ENCODE data around the gene REC114. TPM values are rescaled to one million over a fixed set of nuclear protein-coding genes. Genes with fewer than 3 reads are reported as not detected.
"Not testable (repeated sequence)": the region's sequence is repeated elsewhere in the genome, so short reads cannot be mapped to it uniquely, and the experiment has no call there.

Gene REC114
- total RNA-seq, 2 experiments from 2014 or later = not detected

DNA sequence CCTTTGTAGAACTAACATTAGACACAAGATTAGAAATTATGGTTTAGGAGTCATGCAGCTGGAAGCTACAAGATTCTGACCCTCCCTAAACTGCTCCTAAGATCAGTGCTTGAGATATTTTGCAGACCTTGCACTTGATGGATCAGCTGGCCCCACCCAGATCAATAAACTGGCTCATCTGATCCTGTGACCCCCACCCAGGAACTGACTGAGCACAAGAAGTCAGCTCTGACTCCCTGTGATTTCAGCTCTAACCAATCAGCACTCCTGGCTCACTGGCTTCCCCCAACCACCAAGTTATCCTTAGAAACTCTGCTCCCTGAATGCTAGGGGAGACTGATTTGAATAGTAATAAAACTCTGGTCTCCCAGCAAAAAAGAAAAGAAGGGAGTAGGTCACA, 134.6 kb downstream of the REC114 start:
- peaks cover 29% of the 10 kb centered on the region for H3K36me3 Mint-ChIP-seq
- H3K4me3 Mint-ChIP-seq; DNase-seq; ATAC-seq; H3K27ac Mint-ChIP-seq; CTCF ChIA-PET; H3K27me3 Mint-ChIP-seq; H3K9me3 Mint-ChIP-seq (ENCODE audit: low read depth): not testable (repeated sequence)
- peaks cover 38% of the 10 kb centered on the region for H3K4me1 Mint-ChIP-seq

DNA sequence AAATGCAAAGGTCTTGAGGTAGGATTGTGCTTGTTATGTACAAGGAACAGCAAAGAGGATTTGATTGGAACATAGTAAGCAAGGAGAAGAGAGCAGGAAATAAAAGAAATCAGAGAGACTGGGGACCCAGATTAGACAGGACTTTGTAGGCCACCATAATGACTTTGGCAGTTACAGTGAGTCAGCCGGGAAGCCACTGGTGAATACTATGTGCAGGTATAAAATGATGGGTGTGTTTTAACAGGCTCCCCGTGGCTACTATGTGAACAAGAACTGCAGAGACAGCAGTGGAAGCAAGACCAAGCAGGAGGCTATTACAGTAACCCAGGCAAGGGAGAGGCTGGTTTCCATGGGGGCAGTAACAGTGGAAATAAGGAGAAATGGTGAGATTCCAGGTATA, 135.1 kb downstream of the REC114 start:
- CTCF ChIA-PET = no interaction called here
- Mint-ChIP-seq H3K4me3 (no peak overlapping the region), H3K4me1 (peaks cover 38% of the 10 kb centered on the region), H3K9me3 (ENCODE audit: low read depth) (no peaks in the 10 kb centered on the region), H3K36me3 (peaks cover 30% of the 10 kb centered on the region), H3K27me3 (no peaks in the 10 kb centered on the region), H3K27ac (no peak overlapping the region)
- ATAC-seq = no peak
- no peak for DNase-seq

DNA sequence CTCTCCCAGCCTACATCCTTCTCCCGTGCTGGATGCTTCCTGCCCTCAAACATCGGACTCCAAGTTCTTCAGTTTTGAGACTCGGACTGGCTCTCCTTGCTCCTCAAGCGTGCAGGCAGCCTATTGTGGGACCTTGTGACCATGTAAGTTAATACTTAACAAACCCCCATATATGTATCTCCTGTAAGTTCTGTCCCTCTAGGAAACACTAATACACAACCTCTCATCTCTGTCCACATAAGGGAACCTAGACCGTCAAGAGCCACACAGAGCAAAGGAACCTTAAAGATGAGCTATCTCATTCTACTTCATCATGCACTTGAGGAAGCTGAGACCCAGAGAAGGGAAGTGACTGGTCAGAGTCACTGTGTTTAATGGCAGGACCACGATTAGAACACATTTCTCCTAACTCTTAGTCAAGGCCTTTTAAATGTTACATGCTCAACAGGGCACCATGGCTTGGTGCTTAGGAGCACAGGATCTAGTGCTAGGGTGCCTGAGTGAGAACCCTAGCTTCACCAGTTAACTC, 140.0 kb downstream of the REC114 start:
- peak overlapping the region; percentile 75 for H3K27ac Mint-ChIP-seq
- H3K4me1 Mint-ChIP-seq = peaks cover 56% of the 10 kb centered on the region
- ATAC-seq (no peak), DNase-seq (no peak)
- no peaks in the 10 kb centered on the region for H3K9me3 Mint-ChIP-seq (ENCODE audit: low read depth)
- H3K4me3 Mint-ChIP-seq = no peak overlapping the region
- CTCF ChIA-PET = interaction anchor here (1.0 to 2.0 kb wide), 5 partner anchors 13 to 116 kb away, joined by 3 to 11 read pairs (median 3); no protein-coding TSS in a partner anchor
- H3K27me3 Mint-ChIP-seq = no peaks in the 10 kb centered on the region
- peaks cover 38% of the 10 kb centered on the region for H3K36me3 Mint-ChIP-seq

DNA sequence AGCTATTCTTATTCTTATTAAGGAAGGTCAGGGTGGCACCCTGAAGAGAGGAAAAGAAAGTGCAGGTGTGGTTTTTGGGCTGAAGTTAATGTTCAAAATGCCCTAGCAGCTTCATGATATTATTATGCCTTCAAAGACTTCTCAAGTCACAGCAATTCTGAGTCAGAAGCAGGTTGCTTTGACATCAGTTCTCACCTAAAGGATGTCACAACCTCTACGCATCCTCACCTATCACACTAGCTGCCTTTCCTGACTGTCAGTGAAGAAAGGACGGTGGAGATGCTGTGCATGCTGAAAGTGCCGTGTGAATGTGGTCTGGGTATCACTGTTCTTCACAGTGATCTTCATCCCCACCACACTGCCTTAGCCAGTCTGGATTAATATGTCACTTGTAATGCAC, 140.6 kb downstream of the REC114 start:
- Mint-ChIP-seq H3K4me3 (no peak overlapping the region), H3K9me3 (ENCODE audit: low read depth) (no peaks in the 10 kb centered on the region), H3K36me3 (peaks cover 37% of the 10 kb centered on the region), H3K4me1 (peaks cover 53% of the 10 kb centered on the region), H3K27ac (peak overlapping the region; percentile 75), H3K27me3 (no peaks in the 10 kb centered on the region)
- CTCF ChIA-PET = interaction anchor here (1.0 to 2.0 kb wide), 5 partner anchors 14 to 116 kb away, joined by 3 to 11 read pairs (median 3); no protein-coding TSS in a partner anchor
- peak; percentile 58 for DNase-seq
- ATAC-seq = peak; percentile 70

DNA sequence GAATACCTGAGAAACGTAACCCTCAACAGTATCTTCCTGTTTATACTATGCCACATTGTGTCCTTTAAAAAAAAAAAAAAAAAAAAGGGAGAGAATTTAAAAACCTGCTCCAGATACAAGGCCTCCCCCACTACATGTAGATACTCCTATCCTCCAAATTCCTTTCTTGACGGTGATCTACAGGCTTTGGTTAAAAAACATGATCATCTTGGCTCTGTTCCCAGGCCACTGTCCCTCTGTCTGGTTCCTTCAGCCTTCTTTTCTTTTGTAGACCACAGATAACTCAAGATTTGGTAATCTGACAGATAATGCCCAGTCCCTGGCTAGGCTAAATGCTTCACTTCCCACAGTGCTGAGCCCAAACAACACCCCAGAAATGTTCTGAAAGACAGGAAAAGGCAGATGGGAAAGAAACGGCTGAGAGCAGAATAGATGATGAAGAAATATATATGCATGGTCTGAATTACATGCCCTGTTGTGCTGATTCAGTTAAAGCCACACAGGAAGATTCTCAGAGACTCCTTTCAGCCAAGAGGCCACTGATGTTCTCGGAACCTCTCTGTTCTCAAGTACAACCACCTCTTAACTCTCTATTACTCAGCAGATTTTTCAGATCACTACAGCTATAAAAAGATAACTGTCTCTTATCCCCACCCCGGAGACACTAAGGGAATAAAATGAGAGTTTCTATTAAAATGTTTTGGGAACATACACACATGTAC, 141.9 kb downstream of the REC114 start:
- H3K36me3 Mint-ChIP-seq = peaks cover 40% of the 10 kb centered on the region
- DNase-seq = no peak
- H3K9me3 Mint-ChIP-seq (ENCODE audit: low read depth) = no peaks in the 10 kb centered on the region
- peaks cover 56% of the 10 kb centered on the region for H3K4me1 Mint-ChIP-seq
- peak overlapping the region; percentile 2 for H3K4me3 Mint-ChIP-seq
- CTCF ChIA-PET = interaction anchor here (1.0 kb wide), 1 partner anchor 51 kb away, joined by 4 read pairs; no protein-coding TSS in a partner anchor
- peak; percentile 64 for ATAC-seq
- no peaks in the 10 kb centered on the region for H3K27me3 Mint-ChIP-seq
- peak overlapping the region; percentile 75 for H3K27ac Mint-ChIP-seq

DNA sequence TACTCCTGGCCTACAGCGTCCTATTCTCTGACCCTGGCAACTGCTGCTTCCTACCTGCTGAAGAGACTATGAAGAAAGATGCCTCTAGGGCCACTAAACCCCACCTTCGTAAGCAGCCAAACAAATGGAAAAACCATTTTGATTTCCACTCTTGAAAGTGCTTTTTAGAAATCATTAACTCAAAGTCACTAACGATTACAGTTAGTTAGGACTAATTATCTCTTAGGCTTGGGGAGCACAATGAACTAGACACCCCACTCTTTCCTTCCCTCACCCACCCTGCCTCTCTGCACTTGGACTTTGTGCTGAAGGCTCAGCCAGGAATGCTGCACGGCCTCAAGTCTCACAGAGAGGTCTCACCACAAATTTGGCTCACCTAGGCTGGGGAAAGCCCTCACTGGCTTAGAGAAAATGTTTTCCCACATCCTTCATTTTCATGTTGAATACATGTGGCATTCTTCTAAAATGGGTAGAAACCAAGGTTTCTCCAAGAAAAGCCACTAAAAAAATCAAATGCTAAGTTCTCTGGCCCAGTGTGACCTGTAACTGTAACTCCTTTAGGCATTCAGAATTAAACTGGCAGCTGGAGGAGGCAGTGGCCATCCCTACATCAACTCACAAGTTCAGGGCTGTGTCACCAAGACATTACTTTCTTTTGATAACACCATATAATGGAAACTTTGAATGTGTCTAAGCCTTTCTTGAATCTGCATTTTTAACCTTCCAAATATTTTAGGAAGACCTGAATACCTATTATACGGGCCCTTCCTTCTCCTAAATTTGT, 143.1 kb downstream of the REC114 start:
- DNase-seq = no peak
- peaks cover 56% of the 10 kb centered on the region for H3K4me1 Mint-ChIP-seq
- H3K9me3 Mint-ChIP-seq (ENCODE audit: low read depth) = no peaks in the 10 kb centered on the region
- no peaks in the 10 kb centered on the region for H3K27me3 Mint-ChIP-seq
- H3K36me3 Mint-ChIP-seq = peaks cover 38% of the 10 kb centered on the region
- no peak overlapping the region for H3K4me3 Mint-ChIP-seq
- peak overlapping the region; percentile 75 for H3K27ac Mint-ChIP-seq
- CTCF ChIA-PET = interaction anchor here (1.0 to 2.0 kb wide), 4 partner anchors 16 to 118 kb away, joined by 3 to 8 read pairs (median 4); no protein-coding TSS in a partner anchor
- peak; percentile 38 for ATAC-seq

DNA sequence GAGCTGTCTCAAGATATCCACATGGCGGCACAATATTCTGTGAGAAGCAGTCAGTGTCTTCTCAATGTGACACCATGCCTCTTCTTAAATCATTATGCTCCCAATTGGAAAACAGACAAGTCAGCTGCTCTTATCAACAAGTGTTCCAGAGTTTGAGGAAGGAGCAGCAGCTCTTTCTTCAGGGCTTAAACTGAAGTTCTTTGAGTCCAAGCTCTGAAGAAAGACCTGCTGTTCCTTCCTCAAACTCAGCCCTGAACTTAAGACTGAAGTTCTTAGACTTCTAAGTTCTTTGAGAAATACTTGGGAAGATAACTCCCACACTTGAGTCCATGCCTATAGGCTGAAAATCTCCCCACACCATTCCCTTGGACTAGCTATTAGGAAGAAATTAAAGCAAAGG, 146.8 kb downstream of the REC114 start:
- Mint-ChIP-seq H3K27ac (no peak overlapping the region), H3K36me3 (peaks cover 36% of the 10 kb centered on the region), H3K4me3 (no peak overlapping the region), H3K27me3 (no peaks in the 10 kb centered on the region), H3K9me3 (ENCODE audit: low read depth) (no peaks in the 10 kb centered on the region), H3K4me1 (peaks cover 40% of the 10 kb centered on the region)
- ATAC-seq (no peak), DNase-seq (no peak)
- CTCF ChIA-PET = interaction anchor here (1.5 to 2.1 kb wide), 2 partner anchors 47 to 116 kb away, joined by 3 to 9 read pairs; no protein-coding TSS in a partner anchor

DNA sequence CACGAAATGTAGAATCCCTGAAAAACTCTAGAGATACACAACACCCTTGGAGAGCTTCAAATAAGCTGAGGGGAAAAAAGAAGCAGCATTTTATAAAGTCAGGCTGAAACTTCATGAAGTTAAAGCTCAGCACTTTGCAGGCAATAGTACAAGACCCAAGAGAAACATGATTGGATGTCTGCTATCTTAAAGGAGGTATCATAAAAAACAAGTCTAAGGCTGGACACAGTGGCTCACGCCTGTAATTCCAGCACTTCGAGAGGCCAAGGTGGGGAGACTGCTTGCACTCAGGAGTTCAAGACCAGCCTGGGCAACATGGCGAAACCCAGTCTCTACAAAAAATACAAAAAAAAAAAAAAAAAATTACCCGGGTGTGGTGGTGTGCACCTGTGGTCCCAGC, 147.3 kb downstream of the REC114 start:
- CTCF ChIA-PET = interaction anchor here (1.5 to 2.1 kb wide), 2 partner anchors 46 to 115 kb away, joined by 3 to 9 read pairs; no protein-coding TSS in a partner anchor
- Mint-ChIP-seq H3K4me1 (peaks cover 36% of the 10 kb centered on the region), H3K9me3 (ENCODE audit: low read depth) (no peaks in the 10 kb centered on the region), H3K27ac (no peak overlapping the region), H3K36me3 (peaks cover 36% of the 10 kb centered on the region), H3K4me3 (no peak overlapping the region), H3K27me3 (no peaks in the 10 kb centered on the region)
- no peak for DNase-seq
- ATAC-seq = no peak

DNA sequence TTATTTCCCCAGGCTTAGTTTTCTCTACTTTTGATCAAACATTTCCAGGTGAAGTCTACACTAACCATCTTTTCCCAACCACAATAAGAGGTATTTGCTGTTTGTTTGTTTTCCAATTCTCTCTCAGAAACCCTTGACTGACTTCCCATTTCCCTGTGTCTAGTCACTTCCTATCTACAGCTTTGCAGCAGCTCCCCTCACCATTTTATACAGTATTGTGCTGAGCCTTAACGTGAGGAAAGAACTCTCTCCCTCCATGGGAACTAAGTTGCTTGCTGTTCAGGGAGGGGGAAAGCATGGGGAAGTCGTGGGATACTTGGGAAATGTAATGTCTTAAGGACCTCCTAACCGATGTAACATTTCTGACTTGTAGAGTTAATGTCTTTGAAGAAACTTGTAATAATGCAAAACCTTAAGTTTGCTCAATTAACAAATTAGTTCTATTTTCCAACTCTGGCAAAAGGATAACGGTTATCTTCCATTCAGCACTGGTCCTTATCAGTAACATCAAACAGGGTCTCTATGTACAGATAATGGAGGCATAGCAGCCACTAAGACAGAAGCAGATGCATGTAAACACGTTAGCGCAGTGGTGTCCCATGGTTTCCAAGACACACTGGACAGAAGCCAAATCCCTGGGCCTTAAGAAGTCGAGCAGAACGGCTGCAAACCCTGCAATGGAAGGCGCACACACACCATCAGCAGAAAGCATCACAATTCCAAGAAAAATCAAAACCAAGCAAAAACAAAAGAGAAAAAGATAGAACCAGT, 150.5 kb downstream of the REC114 start:
- no peak overlapping the region for H3K27ac Mint-ChIP-seq
- no peak for DNase-seq
- CTCF ChIA-PET = interaction anchor here (1.7 kb wide), 1 partner anchor 43 kb away, joined by 4 read pairs; no protein-coding TSS in a partner anchor
- H3K36me3 Mint-ChIP-seq = peaks cover 17% of the 10 kb centered on the region
- H3K9me3 Mint-ChIP-seq (ENCODE audit: low read depth) = no peaks in the 10 kb centered on the region
- H3K4me1 Mint-ChIP-seq = peaks cover 20% of the 10 kb centered on the region
- no peak for ATAC-seq
- H3K4me3 Mint-ChIP-seq = no peak overlapping the region
- H3K27me3 Mint-ChIP-seq = no peaks in the 10 kb centered on the region

DNA sequence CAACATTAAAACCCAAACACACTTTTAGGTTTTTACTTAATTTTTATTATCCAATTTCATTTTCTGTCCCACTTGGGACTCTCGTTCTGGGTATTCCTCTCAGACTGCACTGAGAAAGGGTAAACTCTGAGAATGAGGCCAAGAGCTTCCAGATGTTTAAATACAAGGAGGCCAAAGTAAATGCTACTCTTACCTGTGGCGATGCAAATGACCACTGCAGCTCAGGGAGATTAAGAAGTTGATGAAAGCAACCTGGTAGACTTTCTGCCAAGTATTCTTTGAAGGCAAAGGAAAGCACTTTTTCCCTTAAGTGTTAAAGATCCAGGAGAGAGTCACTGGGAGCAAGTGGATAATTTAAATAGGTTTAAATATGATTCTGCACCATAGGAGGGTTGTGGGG, 151.1 kb downstream of the REC114 start:
- Mint-ChIP-seq H3K36me3 (peaks cover 14% of the 10 kb centered on the region), H3K27ac (no peak overlapping the region), H3K4me1 (peaks cover 17% of the 10 kb centered on the region), H3K4me3 (no peak overlapping the region), H3K27me3 (no peaks in the 10 kb centered on the region), H3K9me3 (ENCODE audit: low read depth) (no peaks in the 10 kb centered on the region)
- CTCF ChIA-PET = interaction anchor here (0.9 kb wide), 1 partner anchor 42 kb away, joined by 3 read pairs; no protein-coding TSS in a partner anchor
- ATAC-seq = no peak
- DNase-seq = no peak

DNA sequence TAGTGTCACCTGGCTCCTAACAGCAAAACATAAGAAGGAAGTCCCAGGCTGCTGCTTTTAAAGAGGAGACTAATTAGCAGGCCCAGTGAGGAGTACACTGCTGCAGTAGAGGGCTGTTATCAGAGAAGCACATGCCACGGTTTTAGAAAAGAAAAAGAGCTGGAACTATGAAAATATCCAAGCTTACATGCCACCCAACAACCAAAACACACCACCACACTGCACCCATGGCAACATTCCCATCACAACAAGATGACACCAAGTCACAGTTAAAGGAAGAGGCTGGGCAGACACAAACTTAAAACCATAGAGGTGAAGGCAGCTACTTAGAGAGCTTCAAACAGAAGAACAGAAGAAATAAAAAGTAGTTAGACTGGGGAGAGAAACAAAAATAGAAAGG, 153.2 kb downstream of the REC114 start:
- Mint-ChIP-seq H3K36me3 (peaks cover 11% of the 10 kb centered on the region), H3K27ac (no peak overlapping the region), H3K4me3 (no peak overlapping the region), H3K4me1 (peaks cover 19% of the 10 kb centered on the region), H3K27me3 (no peaks in the 10 kb centered on the region), H3K9me3 (ENCODE audit: low read depth) (no peaks in the 10 kb centered on the region)
- CTCF ChIA-PET = interaction anchor here (1.6 kb wide), 1 partner anchor 40 kb away, joined by 10 read pairs; no protein-coding TSS in a partner anchor
- DNase-seq = no peak
- ATAC-seq = no peak

DNA sequence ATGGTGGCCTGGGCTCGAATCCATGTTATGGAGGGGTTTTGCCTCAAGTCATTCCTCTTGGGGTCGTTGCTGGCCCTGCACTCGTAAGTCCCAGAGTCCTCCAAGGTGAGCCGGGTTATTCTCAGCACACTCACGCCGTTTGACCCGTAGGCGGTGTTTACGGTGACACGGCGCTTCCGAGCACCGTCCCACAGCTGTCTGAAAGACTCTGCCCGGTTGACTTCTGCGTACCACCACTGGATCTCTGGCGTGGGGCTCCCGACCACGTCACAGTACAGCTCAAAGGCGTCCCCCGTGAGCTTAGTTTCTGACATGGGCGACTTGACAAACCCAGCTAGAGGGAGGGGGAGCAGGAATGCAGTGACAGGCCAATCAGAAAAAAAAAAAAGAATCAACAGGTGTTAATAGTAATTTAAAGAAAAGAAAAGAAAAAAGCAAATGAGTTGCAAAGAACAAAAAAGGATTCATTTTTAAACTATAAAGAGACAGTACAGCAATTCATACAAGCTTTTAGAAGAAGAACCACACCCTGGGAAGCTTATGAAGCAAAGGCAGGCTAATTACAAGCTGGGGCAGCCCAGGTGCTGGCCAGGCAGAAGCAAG, 154.2 kb downstream of the REC114 start:
- DNase-seq (no peak), ATAC-seq (no peak)
- H3K36me3 Mint-ChIP-seq = peaks cover 3% of the 10 kb centered on the region
- no peaks in the 10 kb centered on the region for H3K27me3 Mint-ChIP-seq
- H3K9me3 Mint-ChIP-seq (ENCODE audit: low read depth) = no peaks in the 10 kb centered on the region
- H3K4me1 Mint-ChIP-seq = peaks cover 19% of the 10 kb centered on the region
- H3K4me3 Mint-ChIP-seq = no peak overlapping the region
- CTCF ChIA-PET = interaction anchor here (1.3 to 1.6 kb wide), 2 partner anchors 39 to 40 kb away, joined by 3 to 10 read pairs; no protein-coding TSS in a partner anchor
- no peak overlapping the region for H3K27ac Mint-ChIP-seq
